Endodermal cell (in vitro differentiated cells): ENCODE results near the gene MFAP3L. TPM values are rescaled to one million over a fixed set of nuclear protein-coding genes. Genes with fewer than 3 reads are reported as not detected.

ENCODE experiments used
- DNase-seq: peaks from one replicate; pipeline ENCODE4 v3.0.0-alpha.2; 2017
- H3K27ac ChIP-seq: 2 replicates; pipeline ENCODE4 v1.5.1; 2013; ENCODE audit warnings: mild to moderate bottlenecking, low read depth, low read length, moderate library complexity
- H3K27me3 ChIP-seq: 2 replicates; pipeline ENCODE4 v1.6.1; 2013; ENCODE audit warnings: mild to moderate bottlenecking, low read length, moderate library complexity; ENCODE audit not compliant: insufficient read depth, control insufficient read depth, poor library complexity, severe bottlenecking
- H3K36me3 ChIP-seq: 2 replicates; pipeline ENCODE4 v1.7.0; 2013; ENCODE audit warnings: mild to moderate bottlenecking, low read length, moderate library complexity; ENCODE audit not compliant: control insufficient read depth, insufficient read depth
- H3K4me1 ChIP-seq: one replicate; pipeline ENCODE4 v1.7.0; 2013; ENCODE audit warnings: low read length; ENCODE audit not compliant: control insufficient read depth, insufficient read depth
- H3K4me3 ChIP-seq: 2 replicates; pipeline ENCODE4 v1.5.1; 2013; ENCODE audit warnings: mild to moderate bottlenecking, low read length, moderate library complexity
- H3K9ac ChIP-seq: 2 replicates; pipeline ENCODE4 v1.6.1; 2013; ENCODE audit warnings: mild to moderate bottlenecking, low read length, moderate library complexity; ENCODE audit not compliant: poor library complexity, severe bottlenecking; ENCODE audit errors: extremely low read depth
- H3K9me3 ChIP-seq: 2 replicates; pipeline ENCODE4 v1.6.1; 2013; ENCODE audit warnings: mild to moderate bottlenecking, low read length, moderate library complexity; ENCODE audit not compliant: control insufficient read depth
- H3K27ac Mint-ChIP-seq: 2 replicates; pipeline ENCODE4 v1.8.0; 2020; ENCODE audit warnings: mixed read lengths
- H3K27me3 Mint-ChIP-seq: 2 replicates; pipeline ENCODE4 v1.8.0; 2021; ENCODE audit warnings: mild to moderate bottlenecking, mixed read lengths; ENCODE audit not compliant: insufficient read depth
- H3K36me3 Mint-ChIP-seq: 2 replicates; pipeline ENCODE4 v1.8.0; 2020; ENCODE audit warnings: low read depth, mixed read lengths
- H3K4me1 Mint-ChIP-seq: 2 replicates; pipeline ENCODE4 v1.8.0; 2020; ENCODE audit warnings: mixed read lengths
- H3K4me3 Mint-ChIP-seq: 2 replicates; pipeline ENCODE4 v1.8.0; 2020; ENCODE audit warnings: mild to moderate bottlenecking, moderate library complexity, mixed read lengths
- H3K9me3 Mint-ChIP-seq: 2 replicates; pipeline ENCODE4 v1.8.0; 2020; ENCODE audit warnings: mild to moderate bottlenecking, mixed read lengths
- WGBS, 2 experiments: methylation state at CpG; one replicate each; pipeline versions ENCODE4 v1.1.5 to v1.1.7; 2013; ENCODE audit warnings: missing lambda C conversion rate in 2 of 2, mixed read lengths in 1 of 2; ENCODE audit not compliant: insufficient coverage in 1 of 2, insufficient read length in 1 of 2; 5-methylcytosine and 5-hydroxymethylcytosine counted together
- total RNA-seq, 2 donors: library from RNA; stranded (reverse); fragmentation: NEBNext Ultra II Directional in 1 of 2; extraction: Animal tissue kit (Norgen Biotek cat#: 25700) in 1 of 2; gene quantifications; 2 replicates in 1 of 2; 3 replicates in 1 of 2; pipeline ENCODE4 v1.2.1, GENCODE V29; 2021
- TF ChIP-seq, protein P1 (sequence below): fragments of 200-600 bp; sonication (generic); conservative IDR thresholded peaks from 2 replicates; pipeline ENCODE4 v1.5.0; 2021; ENCODE audit warnings: antibody characterized with exemption, mild to moderate bottlenecking

The MFAP3L gene
- total RNA-seq, 2 donors from 2014 or later = 19.6 to 25.3 TPM

DNA sequence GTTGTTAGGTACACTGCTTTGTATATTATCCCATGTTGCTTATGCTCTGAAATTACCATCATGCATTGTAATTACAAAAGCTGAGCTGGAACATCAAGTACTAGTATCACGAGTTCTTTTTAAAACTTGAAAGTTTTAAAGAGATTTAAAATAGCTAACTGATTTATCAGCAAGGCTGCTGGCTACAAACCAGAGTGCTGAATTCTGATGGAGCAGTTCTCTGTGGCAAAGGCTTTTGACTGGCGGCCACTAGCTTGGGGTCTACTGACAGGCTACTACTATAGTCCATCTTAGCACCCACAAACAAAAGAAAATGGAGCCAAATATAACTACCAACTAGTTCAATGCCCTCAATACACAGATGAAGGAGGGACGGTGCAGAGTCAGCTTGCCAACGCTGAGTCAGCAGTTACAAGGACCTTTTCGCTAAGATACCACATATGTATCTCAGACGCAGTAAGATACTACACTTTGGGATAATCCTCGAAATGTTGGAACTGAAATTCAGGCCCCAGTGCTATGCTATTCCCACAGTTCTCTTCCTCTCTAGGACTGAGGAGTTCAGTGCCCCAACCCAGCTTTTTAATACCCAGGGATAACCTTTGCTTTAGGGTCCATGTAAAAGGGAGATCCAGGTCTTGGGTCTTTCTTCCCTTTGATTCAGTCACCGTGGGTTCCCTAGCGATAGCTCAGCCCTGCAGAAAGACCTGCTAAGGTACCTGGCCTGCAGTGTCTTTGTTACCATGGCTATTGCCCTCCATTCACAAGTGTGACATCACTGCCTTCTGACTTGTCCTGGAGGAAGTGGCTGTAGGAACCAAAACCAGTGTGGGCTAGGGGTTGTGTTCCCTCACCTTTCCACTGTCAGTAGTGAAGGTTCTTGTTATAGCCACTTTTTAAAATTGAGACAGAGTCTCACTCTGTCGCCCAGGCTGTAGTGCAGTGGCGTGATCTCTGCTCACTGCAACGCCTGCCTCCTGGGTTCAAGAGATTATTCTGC, 22.8 kb downstream of the MFAP3L start:
- Histone ChIP-seq H3K27me3 (no peaks in the 10 kb centered on the region), H3K36me3 (no peaks in the 10 kb centered on the region), H3K27ac (no peak overlapping the region), H3K4me3 (no peak overlapping the region), H3K4me1 (peaks cover 22% of the 10 kb centered on the region), H3K9ac (no peak overlapping the region), H3K9me3 (no peaks in the 10 kb centered on the region)
- Mint-ChIP-seq H3K36me3 (no peaks in the 10 kb centered on the region), H3K27ac (no peak overlapping the region), H3K4me1 (peaks cover 55% of the 10 kb centered on the region), H3K4me3 (no peak overlapping the region), H3K27me3 (no peaks in the 10 kb centered on the region), H3K9me3 (no peaks in the 10 kb centered on the region)
- TF ChIP-seq, protein P1, sequence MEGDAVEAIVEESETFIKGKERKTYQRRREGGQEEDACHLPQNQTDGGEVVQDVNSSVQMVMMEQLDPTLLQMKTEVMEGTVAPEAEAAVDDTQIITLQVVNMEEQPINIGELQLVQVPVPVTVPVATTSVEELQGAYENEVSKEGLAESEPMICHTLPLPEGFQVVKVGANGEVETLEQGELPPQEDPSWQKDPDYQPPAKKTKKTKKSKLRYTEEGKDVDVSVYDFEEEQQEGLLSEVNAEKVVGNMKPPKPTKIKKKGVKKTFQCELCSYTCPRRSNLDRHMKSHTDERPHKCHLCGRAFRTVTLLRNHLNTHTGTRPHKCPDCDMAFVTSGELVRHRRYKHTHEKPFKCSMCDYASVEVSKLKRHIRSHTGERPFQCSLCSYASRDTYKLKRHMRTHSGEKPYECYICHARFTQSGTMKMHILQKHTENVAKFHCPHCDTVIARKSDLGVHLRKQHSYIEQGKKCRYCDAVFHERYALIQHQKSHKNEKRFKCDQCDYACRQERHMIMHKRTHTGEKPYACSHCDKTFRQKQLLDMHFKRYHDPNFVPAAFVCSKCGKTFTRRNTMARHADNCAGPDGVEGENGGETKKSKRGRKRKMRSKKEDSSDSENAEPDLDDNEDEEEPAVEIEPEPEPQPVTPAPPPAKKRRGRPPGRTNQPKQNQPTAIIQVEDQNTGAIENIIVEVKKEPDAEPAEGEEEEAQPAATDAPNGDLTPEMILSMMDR = no peak
- WGBS, 2 experiments = 92 to 94% methylated on average over 8 to 12 of the region's 12 CpGs
- no peak for DNase-seq

DNA sequence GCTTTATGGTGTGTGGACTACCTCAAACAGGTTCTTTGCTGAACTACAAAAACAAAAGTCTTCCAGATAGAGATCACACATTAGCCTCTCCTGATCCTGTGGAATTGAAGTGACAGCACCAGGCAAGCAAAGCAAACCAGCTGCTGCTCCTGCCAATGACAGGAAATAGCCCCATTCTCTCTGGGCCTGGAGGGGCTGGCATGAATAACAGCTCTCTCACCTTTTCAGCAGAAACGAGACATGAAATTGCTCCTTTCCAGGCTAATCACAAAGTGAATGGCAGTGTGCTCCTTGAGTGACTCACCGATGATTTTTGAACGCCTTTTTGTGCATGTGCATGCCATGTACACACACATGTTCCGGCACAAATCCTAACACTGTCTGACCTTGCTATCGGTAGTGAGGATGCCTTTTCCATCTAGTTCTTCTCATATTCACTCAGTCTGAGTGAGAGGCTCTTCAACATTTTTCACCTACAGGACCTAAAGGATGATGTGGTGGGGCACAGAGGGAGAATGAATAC, 24.4 kb downstream of the MFAP3L start:
- TF ChIP-seq, protein P1 = no peak
- H3K27me3 ChIP-seq = no peaks in the 10 kb centered on the region

DNA sequence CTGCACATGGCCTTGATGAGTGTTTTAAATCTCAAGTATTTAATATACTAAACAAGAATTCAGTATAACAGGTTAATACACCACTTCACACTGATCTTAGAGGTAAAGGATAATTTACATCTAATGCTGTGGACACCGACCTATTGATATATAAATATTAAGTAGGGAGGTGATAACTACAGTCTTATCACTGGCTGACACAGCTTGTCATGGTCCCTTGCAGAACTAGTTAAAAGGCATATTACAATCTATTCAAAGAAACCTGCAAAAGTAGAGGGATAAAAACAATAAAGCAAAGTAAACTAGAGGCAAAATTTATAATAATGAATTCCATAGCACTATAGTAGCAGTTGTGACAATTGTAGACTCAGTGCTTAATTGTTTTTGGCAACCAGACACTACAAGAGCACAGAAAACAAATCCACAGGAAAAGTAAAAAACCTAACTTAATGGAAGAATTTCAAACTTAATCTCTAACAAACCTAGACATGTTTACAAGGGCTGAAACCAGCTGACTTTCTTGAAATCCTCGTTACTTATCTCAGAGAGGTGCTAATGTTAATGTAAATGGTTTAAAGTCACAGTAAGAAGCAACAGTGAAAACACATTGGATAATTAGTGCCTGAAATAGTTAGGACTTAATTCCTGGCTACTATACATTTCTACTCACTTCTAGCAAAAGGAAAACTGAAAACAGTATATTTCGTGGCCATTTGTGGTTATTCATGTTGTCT, 25.0 kb downstream of the MFAP3L start:
- Histone ChIP-seq H3K27me3 (no peaks in the 10 kb centered on the region), H3K9me3 (no peaks in the 10 kb centered on the region), H3K36me3 (no peaks in the 10 kb centered on the region), H3K4me1 (peaks cover 22% of the 10 kb centered on the region), H3K9ac (no peak overlapping the region), H3K27ac (no peak overlapping the region), H3K4me3 (peak overlapping the region; percentile 66)
- TF ChIP-seq, protein P1 = no peak
- Mint-ChIP-seq H3K27me3 (no peaks in the 10 kb centered on the region), H3K27ac (peak overlapping the region; percentile 82), H3K9me3 (no peaks in the 10 kb centered on the region), H3K4me3 (peak overlapping the region; percentile 16), H3K4me1 (peaks cover 59% of the 10 kb centered on the region), H3K36me3 (no peaks in the 10 kb centered on the region)
- no peak for DNase-seq
- WGBS, 2 experiments = 42% methylated on average over 2 of the region's 3 CpGs; no CpG with 5 or more reads in 1 of the 2 experiments

More for the DNA sequence above, 24.4 kb downstream of the MFAP3L start:
- peak; percentile 68 for DNase-seq
- Mint-ChIP-seq H3K4me3 (peak overlapping the region; percentile 16), H3K9me3 (no peaks in the 10 kb centered on the region), H3K4me1 (peaks cover 53% of the 10 kb centered on the region), H3K27me3 (no peaks in the 10 kb centered on the region), H3K36me3 (no peaks in the 10 kb centered on the region), H3K27ac (peak overlapping the region; percentile 82)
- Histone ChIP-seq H3K9me3 (no peaks in the 10 kb centered on the region), H3K36me3 (no peaks in the 10 kb centered on the region), H3K9ac (no peak overlapping the region), H3K27ac (no peak overlapping the region), H3K4me3 (peak overlapping the region; percentile 66), H3K4me1 (peaks cover 22% of the 10 kb centered on the region)
- WGBS, 2 experiments = 78 to 82% methylated on average over 4 to 5 of the region's 5 CpGs
